ENCODE results near the gene CIAO3.
A peak's percentile ranks its signal among the peaks of the same experiment; 100 is the strongest.

The CIAO3 gene

DNA sequence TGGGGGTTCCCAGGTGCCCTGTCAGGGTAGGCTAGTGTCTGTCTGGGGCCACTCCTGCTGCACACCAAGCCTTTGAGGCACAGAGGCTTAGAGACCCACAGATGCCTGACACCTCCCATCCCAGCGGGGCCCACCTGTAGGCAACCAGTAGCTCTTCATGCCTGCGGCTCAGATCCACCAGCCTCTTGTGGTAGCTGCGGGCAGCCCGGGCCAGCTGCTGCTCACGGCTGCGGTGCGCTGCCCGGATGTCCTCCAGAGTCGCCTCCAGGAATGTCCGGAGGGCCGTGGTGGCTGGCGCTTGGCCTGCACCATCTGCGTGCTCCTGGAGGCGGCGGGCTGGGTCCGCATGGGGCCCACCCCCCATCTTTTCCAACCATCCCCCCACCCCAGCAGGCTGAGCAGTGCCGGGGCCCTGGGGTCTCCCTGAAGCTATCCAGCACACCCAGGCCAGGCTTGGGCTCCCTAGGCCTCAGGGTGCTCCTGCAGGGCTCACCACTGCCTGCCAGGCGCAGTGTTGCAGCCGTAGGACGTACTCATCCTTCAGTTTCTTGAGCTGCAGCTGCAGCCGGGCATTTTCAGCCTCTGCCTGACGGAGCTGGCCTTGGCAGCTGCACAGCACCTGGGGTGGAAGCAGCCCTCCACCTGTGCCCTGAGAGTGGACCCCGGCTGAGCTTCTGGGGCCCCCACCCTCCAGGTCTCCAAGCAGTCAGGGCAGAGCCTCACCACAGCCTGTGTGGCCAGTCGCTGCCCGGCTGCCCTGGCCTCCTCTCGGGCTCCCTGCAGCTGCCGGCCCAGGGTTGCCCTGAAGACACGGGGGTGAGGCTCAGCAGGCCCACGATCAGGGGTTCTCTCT, 16.4 kb downstream of the CIAO3 start:
- no peak overlapping the region for H3K4me3 ChIP-seq (ENCODE audit: low read length)
- TF ChIP-seq, protein P1, sequence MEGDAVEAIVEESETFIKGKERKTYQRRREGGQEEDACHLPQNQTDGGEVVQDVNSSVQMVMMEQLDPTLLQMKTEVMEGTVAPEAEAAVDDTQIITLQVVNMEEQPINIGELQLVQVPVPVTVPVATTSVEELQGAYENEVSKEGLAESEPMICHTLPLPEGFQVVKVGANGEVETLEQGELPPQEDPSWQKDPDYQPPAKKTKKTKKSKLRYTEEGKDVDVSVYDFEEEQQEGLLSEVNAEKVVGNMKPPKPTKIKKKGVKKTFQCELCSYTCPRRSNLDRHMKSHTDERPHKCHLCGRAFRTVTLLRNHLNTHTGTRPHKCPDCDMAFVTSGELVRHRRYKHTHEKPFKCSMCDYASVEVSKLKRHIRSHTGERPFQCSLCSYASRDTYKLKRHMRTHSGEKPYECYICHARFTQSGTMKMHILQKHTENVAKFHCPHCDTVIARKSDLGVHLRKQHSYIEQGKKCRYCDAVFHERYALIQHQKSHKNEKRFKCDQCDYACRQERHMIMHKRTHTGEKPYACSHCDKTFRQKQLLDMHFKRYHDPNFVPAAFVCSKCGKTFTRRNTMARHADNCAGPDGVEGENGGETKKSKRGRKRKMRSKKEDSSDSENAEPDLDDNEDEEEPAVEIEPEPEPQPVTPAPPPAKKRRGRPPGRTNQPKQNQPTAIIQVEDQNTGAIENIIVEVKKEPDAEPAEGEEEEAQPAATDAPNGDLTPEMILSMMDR (IDR thresholded peaks at IDR 0.05; ENCODE audit: insufficient read depth, low read depth, low read length, missing control alignments): no peak
- DNase-seq (ENCODE audit: low read depth): no peak

DNA sequence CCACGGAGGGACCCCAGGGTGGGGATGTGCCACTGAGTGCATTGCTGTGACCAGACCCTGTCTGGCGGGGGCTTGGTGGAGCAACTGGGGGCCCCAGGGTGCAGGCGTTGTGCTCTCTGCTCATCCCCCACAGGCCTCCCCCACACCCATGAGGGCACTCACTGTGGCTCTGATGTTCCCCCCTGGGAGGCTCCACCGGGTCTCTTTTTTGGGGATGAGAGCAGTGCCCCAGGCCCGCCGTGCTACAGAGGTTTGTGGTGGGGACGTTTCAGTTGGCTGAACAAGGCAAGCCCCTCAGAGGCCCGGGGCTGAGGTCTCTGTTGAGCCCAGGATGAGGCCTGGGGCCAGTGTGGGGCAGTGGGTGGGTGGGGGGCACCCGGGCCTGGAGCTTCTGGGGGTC, 17.1 kb downstream of the CIAO3 start:
- no peak for DNase-seq (ENCODE audit: low read depth)
- TF ChIP-seq, protein P1 (IDR thresholded peaks at IDR 0.05; ENCODE audit: insufficient read depth, low read depth, low read length, missing control alignments): no peak
- H3K4me3 ChIP-seq (ENCODE audit: low read length): no peak overlapping the region

DNA sequence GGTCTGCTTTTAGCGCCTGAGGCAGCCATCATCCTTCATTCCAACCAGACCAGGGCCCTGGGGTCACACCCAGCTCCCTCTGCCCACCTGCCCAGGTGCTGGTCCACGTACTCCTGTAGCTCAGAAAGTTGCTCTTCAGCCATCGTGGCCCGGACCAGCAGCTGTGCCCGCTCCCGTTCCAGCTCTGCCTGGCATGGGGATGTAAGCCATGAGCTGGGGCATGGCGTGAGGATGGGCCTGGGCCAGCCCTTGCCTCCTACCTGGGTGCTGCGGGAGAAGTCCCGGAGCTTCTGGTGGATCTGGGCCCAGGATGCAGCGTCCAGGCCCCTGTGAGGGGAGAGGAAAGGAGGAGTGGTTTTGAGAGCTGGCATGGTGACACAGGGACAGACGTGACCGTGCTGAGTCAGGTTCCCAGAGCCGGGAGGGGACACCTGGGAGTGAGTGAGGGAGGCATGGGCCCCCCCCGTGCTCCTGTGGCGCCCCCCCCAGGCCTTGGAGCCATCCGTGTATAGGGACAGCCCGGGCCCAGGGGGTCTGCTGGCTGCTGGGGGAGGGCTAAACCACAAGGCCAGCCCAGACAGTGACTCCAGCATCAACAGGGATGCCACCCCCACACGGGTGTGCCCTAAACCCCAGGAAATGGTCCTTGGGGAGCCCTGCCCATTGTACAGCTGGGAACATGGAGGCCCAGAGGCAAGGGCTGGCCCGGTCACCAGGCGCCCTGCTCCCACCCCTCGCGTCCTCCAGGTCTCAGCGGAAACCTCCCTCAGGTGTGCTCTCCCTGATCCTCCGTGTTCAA, 17.8 kb downstream of the CIAO3 start:
- no peak overlapping the region for H3K4me3 ChIP-seq (ENCODE audit: low read length)
- no peak for DNase-seq (ENCODE audit: low read depth)
- TF ChIP-seq, protein P1 (IDR thresholded peaks at IDR 0.05; ENCODE audit: insufficient read depth, low read depth, low read length, missing control alignments): no peak

DNA sequence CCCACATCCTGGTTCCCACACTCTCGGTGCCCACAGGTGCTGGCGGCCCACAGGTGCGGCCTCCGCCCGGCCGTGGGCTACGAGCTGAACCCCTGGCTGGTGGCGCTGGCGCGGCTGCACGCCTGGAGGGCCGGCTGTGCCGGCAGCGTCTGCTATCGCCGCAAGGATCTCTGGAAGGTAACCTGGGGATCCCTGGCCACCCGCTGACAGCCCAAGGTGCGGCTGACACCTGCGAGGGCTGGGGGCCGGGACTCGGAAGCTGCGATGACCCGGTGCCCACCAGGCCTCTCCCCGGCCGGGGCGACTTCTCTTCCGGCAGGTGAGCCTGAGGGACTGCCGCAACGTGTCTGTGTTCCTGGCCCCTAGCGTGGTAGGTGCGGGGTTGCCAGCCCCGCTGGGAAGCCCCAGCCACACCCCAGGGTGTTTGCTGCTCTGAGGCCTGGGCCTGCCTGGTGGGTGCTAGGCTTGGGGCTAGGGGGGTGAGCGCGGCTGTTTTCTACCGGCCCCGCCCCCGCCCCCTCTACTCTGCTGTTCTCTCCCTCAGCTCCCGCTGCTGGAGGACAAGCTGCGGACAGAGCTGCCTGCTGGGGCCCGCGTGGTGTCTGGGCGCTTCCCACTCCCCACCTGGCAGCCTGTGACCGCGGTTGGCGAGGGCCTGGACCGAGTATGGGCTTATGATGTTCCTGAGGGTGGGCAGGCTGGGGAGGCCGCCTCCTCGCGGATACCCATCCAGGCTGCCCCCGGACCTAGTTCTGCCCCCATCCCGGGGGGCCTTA, 18.8 kb downstream of the CIAO3 start:
- TF ChIP-seq, protein P1 (IDR thresholded peaks at IDR 0.05; ENCODE audit: insufficient read depth, low read depth, low read length, missing control alignments): no peak
- no peak for DNase-seq (ENCODE audit: low read depth)
- H3K4me3 ChIP-seq (ENCODE audit: low read length): peak overlapping the region; percentile 22

DNA sequence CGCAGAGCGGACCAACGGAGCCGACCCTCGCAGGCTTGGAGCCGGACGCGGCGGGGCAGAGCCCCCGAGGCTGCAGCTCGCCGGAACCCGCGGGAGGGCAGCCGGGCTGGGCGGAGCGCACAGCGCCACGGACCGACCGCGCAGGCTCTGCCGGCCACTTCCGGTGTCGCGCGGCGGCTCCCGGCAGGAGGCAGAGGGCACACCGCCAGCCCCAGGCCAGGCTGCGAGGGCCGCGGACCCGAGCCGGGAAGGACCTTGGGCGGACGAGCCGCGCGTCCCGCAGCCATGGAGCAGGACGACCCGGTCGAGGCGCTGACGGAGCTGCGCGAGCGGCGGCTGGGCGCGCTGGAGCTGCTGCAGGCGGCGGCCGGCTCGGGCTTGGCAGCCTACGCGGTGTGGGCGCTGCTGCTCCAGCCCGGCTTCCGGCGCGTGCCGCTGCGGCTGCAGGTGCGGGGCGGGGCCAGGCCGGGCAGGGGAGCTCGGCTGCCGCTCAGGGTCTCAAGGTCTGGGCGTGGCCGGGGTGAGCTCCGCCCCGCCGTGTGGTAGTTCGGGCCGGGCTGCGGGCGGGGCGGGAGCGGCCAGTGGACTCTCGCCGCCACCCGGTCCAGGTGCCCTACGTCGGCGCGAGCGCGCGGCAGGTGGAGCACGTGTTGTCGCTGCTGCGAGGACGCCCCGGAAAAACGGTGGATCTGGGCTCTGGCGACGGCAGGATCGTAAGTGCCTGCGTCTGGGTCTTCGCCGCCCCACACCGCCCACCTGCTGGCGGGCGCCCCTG, 19.6 kb downstream of the CIAO3 start, which contains the start of gene ANTKMT:
TSS of gene ANTKMT (plus strand) at position 157 of the 775 bp plus-strand sequence. CDS start at position 286, 129 bp downstream.
- H3K4me3 ChIP-seq (ENCODE audit: low read length): peak within 1 kb of the TSS; percentile 73
- TF ChIP-seq, protein P1 (IDR thresholded peaks at IDR 0.05; ENCODE audit: insufficient read depth, low read depth, low read length, missing control alignments): no peak
- peak; percentile 88 for DNase-seq (ENCODE audit: low read depth)

DNA sequence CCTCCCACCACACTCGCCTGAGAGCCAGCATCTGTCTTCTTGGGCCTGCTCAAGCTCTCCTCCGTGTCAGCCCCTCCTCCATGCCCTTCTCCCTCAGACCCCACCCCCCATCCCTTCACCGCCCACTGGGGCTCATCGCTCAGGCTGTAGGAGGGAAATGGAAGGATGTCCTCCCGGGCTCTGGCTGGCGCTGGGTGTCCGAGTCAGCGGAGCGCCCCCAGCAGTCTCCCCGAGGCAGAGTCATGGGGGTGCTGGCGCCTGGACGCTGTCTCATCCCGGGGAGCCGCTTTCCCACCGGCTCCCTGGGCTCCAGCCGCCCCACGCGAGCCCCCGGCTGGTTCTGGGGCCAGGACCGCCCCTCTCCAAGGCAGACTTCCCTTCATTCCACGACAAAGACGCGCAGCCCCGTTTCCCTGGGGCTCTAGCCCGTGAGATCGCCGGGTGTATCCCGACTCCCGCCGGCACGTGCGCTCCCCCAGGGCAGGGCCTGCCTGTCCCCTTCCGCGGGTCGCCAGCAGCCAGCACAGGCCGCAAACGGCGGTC, 20.3 kb downstream of the CIAO3 start:
- DNase-seq (ENCODE audit: low read depth): no peak
- TF ChIP-seq, protein P1 (IDR thresholded peaks at IDR 0.05; ENCODE audit: insufficient read depth, low read depth, low read length, missing control alignments): no peak
- H3K4me3 ChIP-seq (ENCODE audit: low read length): peak overlapping the region; percentile 73
